Activated naive CD8-positive, alpha-beta T cell treated with anti-CD3 and anti-CD28 coated beads, Interleukin-2, amount 50 U/mL, for 24 hours (primary cell): Measurements from ENCODE around the gene MICAL2.
A peak's percentile ranks its signal among the peaks of the same experiment; 100 is the strongest.

Source experiments
- ATAC-seq: fragments of 150-1000 bp; cut with Tn5 transposase; one replicate; pipeline ENCODE4 v1.10.0; 2021
- DNase-seq: peaks from one replicate; pipeline ENCODE4 v3.0.0; 2021
- H3K27ac Mint-ChIP-seq: one replicate; pipeline ENCODE4 v1.8.0; 2021; ENCODE audit warnings: mild to moderate bottlenecking, mixed read lengths
- H3K27me3 Mint-ChIP-seq: one replicate; pipeline ENCODE4 v1.8.0; 2021; ENCODE audit warnings: mixed read lengths
- H3K36me3 Mint-ChIP-seq: one replicate; pipeline ENCODE4 v1.8.0; 2021; ENCODE audit warnings: low read depth, mixed read lengths
- H3K4me1 Mint-ChIP-seq: one replicate; pipeline ENCODE4 v1.8.0; 2021; ENCODE audit warnings: mixed read lengths
- H3K4me3 Mint-ChIP-seq: one replicate; pipeline ENCODE4 v1.8.0; 2021; ENCODE audit warnings: mild to moderate bottlenecking, moderate library complexity, mixed read lengths
- H3K9me3 Mint-ChIP-seq: one replicate; pipeline ENCODE4 v1.8.0; 2021; ENCODE audit warnings: mixed read lengths

MICAL2 gene

GRCh38 chr11:12164061-12165014 is 53.9 kb downstream of the MICAL2 start:
- Mint-ChIP-seq H3K27me3 (no peaks in the 10 kb centered on the region), H3K27ac (peak overlapping the region; percentile 78), H3K4me1 (peaks cover 66% of the 10 kb centered on the region), H3K9me3 (no peaks in the 10 kb centered on the region), H3K36me3 (peaks cover 9% of the 10 kb centered on the region), H3K4me3 (no peak overlapping the region)
- peak; percentile 20 for ATAC-seq
- DNase-seq: peak; percentile 6

DNA sequence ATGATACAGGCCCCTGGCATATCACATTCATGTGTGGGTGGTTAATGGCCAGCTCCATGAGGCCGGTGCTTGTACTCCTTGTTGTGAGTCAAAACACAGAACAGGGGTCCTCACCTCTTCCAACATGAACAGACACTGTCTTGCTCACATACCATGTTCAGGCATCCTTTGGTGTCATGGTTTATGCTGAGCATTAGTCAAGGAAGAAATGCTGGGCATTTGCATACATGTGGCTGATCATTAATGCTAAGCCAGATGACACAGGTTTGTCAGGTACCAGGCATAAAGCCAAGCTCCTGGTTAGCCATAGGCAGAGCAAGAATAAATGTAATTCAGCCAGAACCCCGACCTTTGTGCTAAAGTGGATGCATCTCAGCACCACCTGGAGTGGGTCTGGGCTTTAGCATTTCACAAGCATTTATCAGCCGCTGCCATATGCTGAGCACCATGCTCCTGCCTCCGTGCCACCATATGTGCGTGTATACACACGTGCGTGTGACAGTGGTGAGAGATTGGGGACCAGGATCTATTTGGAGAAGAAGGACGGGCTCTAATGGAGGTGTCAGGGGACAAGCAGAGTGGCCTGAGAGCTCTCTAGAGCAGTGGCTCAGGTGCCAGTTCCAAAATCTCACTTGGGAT is 55.0 kb downstream of the MICAL2 start:
- Mint-ChIP-seq H3K27ac (no peak overlapping the region), H3K36me3 (peaks cover 9% of the 10 kb centered on the region), H3K9me3 (no peaks in the 10 kb centered on the region), H3K4me1 (peaks cover 60% of the 10 kb centered on the region), H3K27me3 (no peaks in the 10 kb centered on the region), H3K4me3 (no peak overlapping the region)
- ATAC-seq: no peak
- peak; percentile 1 for DNase-seq

GRCh38 chr11:12166299-12167060 is 56.1 kb downstream of the MICAL2 start:
- DNase-seq (no peak), ATAC-seq (no peak)
- H3K4me1 Mint-ChIP-seq: peaks cover 59% of the 10 kb centered on the region
- H3K36me3 Mint-ChIP-seq: peaks cover 14% of the 10 kb centered on the region
- H3K27ac Mint-ChIP-seq: peak overlapping the region; percentile 82
- no peak overlapping the region for H3K4me3 Mint-ChIP-seq
- H3K27me3 Mint-ChIP-seq: no peaks in the 10 kb centered on the region
- peaks cover 3% of the 10 kb centered on the region for H3K9me3 Mint-ChIP-seq

DNA sequence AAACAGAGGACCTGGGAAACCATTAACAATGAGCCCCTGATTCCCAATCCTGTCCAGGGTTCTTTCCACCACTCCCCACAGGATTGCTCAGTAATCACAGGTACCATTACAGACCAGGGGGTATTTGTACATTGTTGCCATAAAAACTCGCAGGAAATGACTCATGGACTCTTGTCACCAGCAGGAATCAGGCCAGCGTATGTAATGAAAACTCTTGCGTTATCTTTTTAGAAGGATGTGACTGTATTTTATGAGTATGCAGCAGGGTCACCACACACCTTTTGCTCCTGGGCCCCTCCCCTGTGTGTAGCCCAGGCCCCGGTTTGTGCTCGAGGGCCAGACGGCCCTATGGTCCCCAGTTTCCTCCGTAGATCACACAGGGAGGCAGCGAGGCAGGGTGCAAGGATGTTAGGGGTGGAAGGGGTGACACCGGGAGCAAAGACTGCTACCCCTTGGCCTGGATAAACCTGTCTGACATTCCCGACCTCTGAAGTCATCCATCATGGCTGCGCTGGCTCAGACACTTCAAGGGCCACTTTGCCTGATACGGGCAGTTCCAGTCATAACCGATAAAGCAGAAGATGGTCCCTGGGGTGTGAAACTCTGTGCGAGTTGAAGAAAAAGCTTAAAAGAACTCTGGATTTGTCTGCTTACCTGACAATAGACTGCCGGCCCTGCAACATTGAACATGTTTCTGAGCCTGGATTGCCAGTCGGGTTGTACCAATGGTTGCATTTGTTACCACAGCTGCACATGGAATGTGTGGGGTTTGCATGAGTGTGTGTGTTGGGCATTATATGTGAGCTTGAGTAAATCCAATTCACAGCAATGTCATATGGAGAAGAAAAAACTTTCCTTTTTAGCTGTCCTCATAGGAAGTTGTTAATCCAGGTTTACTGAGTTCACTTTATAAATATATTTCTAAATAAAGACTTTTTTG is 56.9 kb downstream of the MICAL2 start:
- Mint-ChIP-seq H3K4me3 (no peak overlapping the region), H3K27me3 (no peaks in the 10 kb centered on the region), H3K36me3 (peaks cover 14% of the 10 kb centered on the region), H3K4me1 (peaks cover 57% of the 10 kb centered on the region), H3K27ac (peak overlapping the region; percentile 82), H3K9me3 (peaks cover 3% of the 10 kb centered on the region)
- DNase-seq: no peak
- ATAC-seq: peak; percentile 90

DNA sequence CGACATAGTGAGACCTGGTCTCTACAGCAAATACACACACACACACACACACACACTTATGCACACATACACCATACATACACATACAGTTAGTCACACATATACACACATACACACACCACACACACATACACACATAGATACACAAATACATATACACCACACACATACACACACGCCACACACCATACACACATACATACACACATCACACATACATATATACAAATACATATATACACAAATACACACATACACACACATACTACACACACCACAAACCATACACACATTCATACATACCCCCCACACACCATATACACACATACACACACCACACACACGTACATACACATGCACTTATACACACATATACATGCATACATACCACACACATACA is 57.7 kb downstream of the MICAL2 start:
- Mint-ChIP-seq H3K4me3 (no peak overlapping the region), H3K27me3 (no peaks in the 10 kb centered on the region), H3K36me3 (peaks cover 17% of the 10 kb centered on the region), H3K27ac (peak overlapping the region; percentile 68), H3K4me1 (peaks cover 57% of the 10 kb centered on the region), H3K9me3 (peaks cover 3% of the 10 kb centered on the region)
- DNase-seq: no peak
- no peak for ATAC-seq

GRCh38 chr11:12169822-12170221 is 59.4 kb downstream of the MICAL2 start:
- Mint-ChIP-seq H3K27ac (no peak overlapping the region), H3K4me3 (no peak overlapping the region), H3K4me1 (peaks cover 52% of the 10 kb centered on the region), H3K36me3 (peaks cover 18% of the 10 kb centered on the region), H3K9me3 (peaks cover 3% of the 10 kb centered on the region), H3K27me3 (peaks cover 1% of the 10 kb centered on the region)
- ATAC-seq (no peak), DNase-seq (no peak)

- Mint-ChIP-seq H3K27ac (peak overlapping the region; percentile 5), H3K36me3 (peaks cover 20% of the 10 kb centered on the region), H3K27me3 (peaks cover 1% of the 10 kb centered on the region), H3K4me3 (no peak overlapping the region), H3K9me3 (peaks cover 3% of the 10 kb centered on the region), H3K4me1 (peaks cover 59% of the 10 kb centered on the region)
- DNase-seq (no peak), ATAC-seq (no peak)
Measured at GRCh38 chr11:12170501-12170900, 60.1 kb downstream of the MICAL2 start.

GRCh38 chr11:12170984-12171383 is 60.6 kb downstream of the MICAL2 start:
- Mint-ChIP-seq H3K36me3 (peaks cover 21% of the 10 kb centered on the region), H3K27me3 (peaks cover 1% of the 10 kb centered on the region), H3K27ac (no peak overlapping the region), H3K9me3 (peaks cover 3% of the 10 kb centered on the region), H3K4me3 (no peak overlapping the region), H3K4me1 (peaks cover 64% of the 10 kb centered on the region)
- no peak for ATAC-seq
- DNase-seq: no peak

DNA sequence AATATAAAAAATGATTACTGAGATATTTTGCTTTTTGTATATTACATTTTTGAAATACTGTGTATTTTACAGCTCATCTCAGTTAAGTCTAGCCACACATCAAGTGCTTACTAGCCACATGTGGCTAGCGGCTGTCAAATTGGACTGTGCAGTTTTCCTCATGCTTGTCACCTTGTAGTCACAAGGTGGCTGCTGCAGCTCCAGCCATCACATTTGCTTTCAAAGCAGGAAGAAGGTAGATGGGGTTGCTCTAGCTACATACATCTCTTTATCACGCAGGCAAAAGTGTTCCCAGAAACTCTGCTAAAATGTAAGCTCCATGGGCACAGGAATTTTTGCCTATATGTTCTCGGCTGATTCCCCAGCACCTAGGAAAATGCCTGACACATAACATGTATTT is 61.5 kb downstream of the MICAL2 start:
- Mint-ChIP-seq H3K4me1 (peaks cover 64% of the 10 kb centered on the region), H3K27ac (no peak overlapping the region), H3K4me3 (no peak overlapping the region), H3K9me3 (peaks cover 8% of the 10 kb centered on the region), H3K27me3 (peaks cover 1% of the 10 kb centered on the region), H3K36me3 (peaks cover 25% of the 10 kb centered on the region)
- no peak for DNase-seq
- no peak for ATAC-seq

DNA sequence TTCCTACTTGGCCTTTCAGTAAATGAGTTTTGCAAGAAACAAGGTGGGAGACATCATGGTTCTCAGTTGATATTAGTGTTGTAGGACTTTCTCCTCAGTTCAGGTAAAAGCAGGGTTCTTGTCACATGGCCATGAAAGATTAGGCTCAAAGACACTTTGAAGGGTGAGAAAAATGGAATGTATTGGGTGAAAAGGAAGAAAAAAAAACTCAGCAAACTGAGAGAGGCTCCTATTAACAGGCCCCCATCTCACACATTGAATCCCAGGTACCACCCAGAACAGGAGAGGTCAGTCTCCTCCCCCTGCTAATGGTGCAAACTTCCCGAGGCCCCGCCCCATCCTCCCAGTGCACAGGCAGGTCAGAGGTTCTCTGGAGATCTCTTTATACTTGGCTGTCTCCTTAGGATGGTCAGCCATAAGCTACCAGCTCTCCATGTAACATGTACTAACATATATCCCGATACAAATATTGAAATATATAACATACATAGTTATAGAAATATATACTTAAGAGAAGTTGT is 62.2 kb downstream of the MICAL2 start:
- Mint-ChIP-seq H3K27ac (peak overlapping the region; percentile 36), H3K4me3 (no peak overlapping the region), H3K9me3 (peaks cover 14% of the 10 kb centered on the region), H3K27me3 (peaks cover 1% of the 10 kb centered on the region), H3K36me3 (peaks cover 30% of the 10 kb centered on the region), H3K4me1 (peaks cover 64% of the 10 kb centered on the region)
- ATAC-seq (no peak), DNase-seq (no peak)

GRCh38 chr11:12173111-12173510 is 62.7 kb downstream of the MICAL2 start:
- ATAC-seq (no peak), DNase-seq (no peak)
- peaks cover 33% of the 10 kb centered on the region for H3K36me3 Mint-ChIP-seq
- H3K4me3 Mint-ChIP-seq: peak overlapping the region; percentile 46
- peaks cover 66% of the 10 kb centered on the region for H3K4me1 Mint-ChIP-seq
- peaks cover 17% of the 10 kb centered on the region for H3K9me3 Mint-ChIP-seq
- H3K27me3 Mint-ChIP-seq: peaks cover 1% of the 10 kb centered on the region
- peak overlapping the region; percentile 97 for H3K27ac Mint-ChIP-seq

GRCh38 chr11:12174128-12174476 is 63.7 kb downstream of the MICAL2 start:
- ATAC-seq (peak; percentile 41), DNase-seq (no peak)
- peaks cover 17% of the 10 kb centered on the region for H3K9me3 Mint-ChIP-seq
- peaks cover 1% of the 10 kb centered on the region for H3K27me3 Mint-ChIP-seq
- H3K4me1 Mint-ChIP-seq: peaks cover 67% of the 10 kb centered on the region
- H3K4me3 Mint-ChIP-seq: peak overlapping the region; percentile 67
- peak overlapping the region; percentile 97 for H3K27ac Mint-ChIP-seq
- H3K36me3 Mint-ChIP-seq: peaks cover 30% of the 10 kb centered on the region

DNA sequence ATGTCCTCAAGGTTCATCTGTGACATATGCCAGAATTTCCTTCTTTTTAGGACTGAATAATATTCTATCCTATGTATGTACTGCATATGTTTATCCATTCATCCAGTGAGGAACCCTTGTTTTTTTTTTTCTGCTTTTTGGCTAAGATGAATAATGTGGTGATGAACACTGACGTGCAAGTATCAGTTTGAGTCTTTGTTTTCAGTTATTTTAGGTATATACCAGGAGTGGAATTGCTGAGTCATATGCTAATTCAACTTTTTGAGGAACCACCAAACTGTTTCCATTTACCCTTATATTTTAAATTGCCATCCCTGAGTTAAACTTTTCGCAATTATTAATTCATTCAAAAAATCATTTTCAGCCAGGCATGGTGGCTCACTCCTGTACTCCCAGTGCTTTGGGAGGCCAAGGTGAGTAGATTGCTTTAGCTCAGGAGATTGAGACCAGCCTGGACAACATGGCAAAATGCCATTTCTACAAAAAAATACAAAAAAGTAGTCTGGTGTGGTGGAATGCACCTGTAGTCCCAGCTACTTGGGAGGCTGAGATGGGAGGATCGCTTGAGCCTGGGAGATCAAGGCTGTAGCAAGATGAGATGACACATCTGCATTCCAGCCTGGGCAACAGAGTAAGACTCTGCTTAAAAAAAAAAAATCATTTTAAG is 64.2 kb downstream of the MICAL2 start:
- Mint-ChIP-seq H3K9me3 (peaks cover 17% of the 10 kb centered on the region), H3K4me3 (peak overlapping the region; percentile 67), H3K27ac (peak overlapping the region; percentile 97), H3K4me1 (peaks cover 70% of the 10 kb centered on the region), H3K27me3 (peaks cover 1% of the 10 kb centered on the region), H3K36me3 (peaks cover 29% of the 10 kb centered on the region)
- ATAC-seq: peak; percentile 60
- DNase-seq: no peak
